IPS-15b (cell line): ENCODE data around the gene SPACA1.

Source experiments
- H3K27me3 ChIP-seq: one replicate; pipeline ENCODE4 v1.6.1; 2013; ENCODE audit warnings: low read length; ENCODE audit not compliant: control insufficient read depth, insufficient read depth
- H3K36me3 ChIP-seq: one replicate; pipeline ENCODE4 v1.6.1; 2013; ENCODE audit warnings: low read length; ENCODE audit not compliant: control insufficient read depth, insufficient read depth
- H3K4me1 ChIP-seq: one replicate; pipeline ENCODE4 v1.6.1; 2013; ENCODE audit warnings: mild to moderate bottlenecking, low read length; ENCODE audit not compliant: control insufficient read depth, insufficient read depth
- H3K4me3 ChIP-seq: one replicate; pipeline ENCODE4 v1.5.1; 2013; ENCODE audit warnings: low read depth, low read length
- H3K9ac ChIP-seq: one replicate; pipeline ENCODE4 v1.6.1; 2013; ENCODE audit warnings: low read depth, mild to moderate bottlenecking, low read length
- H3K9me3 ChIP-seq: one replicate; pipeline ENCODE4 v1.6.1; 2013; ENCODE audit warnings: mild to moderate bottlenecking, low read length; ENCODE audit not compliant: control insufficient read depth, insufficient read depth

Gene SPACA1

DNA sequence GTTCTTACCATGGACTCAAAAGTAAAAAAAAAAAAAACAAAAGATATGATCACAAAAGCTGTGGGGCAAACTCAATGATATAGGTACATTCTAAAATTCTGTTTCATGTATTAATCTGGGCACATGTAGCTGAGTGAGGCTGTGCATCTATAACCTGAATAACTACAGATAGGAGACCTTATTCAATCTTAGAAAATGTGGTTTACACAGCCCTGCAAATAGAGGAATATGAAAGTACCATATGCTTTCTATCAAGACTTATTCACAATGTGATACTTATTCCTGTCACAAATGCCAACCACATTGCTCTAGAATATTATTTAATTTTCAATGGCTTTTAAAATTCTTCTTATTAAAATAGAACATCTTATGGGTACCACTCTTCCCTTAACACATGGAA, 3.1 kb upstream of the SPACA1 start:
- Histone ChIP-seq H3K36me3 (no peaks in the 10 kb centered on the region), H3K27me3 (no peaks in the 10 kb centered on the region), H3K4me1 (peaks cover 9% of the 10 kb centered on the region), H3K4me3 (no peak overlapping the region), H3K9ac (no peak overlapping the region), H3K9me3 (no peaks in the 10 kb centered on the region)

DNA sequence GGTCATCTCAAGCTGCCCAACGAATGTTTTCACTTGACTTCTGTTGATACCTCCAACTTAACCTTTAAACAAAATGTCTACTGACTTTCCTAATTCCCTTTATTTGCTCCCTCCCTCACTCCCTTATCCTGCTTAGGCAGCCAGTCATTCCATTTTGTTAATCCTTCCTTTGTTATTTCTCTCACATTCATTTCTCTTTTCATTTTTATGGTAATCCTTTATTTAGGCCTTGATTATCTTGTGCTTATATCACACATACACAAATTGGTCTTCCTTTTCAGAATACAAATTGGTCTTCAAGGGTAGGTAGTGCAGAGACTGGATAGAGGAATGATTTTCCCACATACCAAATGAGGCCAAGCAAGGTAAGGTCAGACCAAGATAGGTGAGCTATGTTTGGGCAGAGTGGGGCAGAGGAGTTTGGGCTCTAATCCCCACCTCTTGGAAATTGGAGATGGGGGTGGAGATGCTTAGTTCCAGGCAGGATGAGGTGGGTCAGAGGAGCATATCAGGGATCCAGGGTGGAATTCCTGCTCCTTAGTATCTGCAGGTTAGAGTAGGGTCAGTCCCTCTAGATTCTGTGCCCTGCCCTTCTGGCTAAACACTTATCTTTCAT, 2.0 kb upstream of the SPACA1 start:
- Histone ChIP-seq H3K9me3 (no peaks in the 10 kb centered on the region), H3K27me3 (no peaks in the 10 kb centered on the region), H3K4me3 (no peak overlapping the region), H3K9ac (no peak overlapping the region), H3K36me3 (no peaks in the 10 kb centered on the region), H3K4me1 (peaks cover 7% of the 10 kb centered on the region)

DNA sequence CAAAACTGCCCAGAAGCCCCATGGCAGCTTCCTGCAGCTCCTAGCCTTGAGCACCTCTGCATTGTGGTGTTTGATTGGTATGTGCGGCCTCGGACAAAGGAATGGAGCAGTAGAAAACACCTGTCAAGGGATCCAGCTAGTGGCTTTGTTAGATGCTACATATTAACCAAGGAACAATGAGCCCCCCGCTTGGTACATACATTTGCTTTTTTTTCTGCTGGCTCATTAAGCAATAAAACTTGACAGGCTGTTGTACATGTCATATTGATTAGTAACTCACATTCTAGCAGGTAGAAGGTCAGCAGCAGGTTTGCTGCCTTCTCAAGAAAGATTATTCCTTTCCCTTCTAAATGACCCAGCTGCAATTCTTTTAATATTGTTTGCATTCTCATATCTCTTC, 937 bp downstream of the SPACA1 start:
- Histone ChIP-seq H3K9me3 (no peaks in the 10 kb centered on the region), H3K4me3 (no peak overlapping the region), H3K36me3 (no peaks in the 10 kb centered on the region), H3K27me3 (no peaks in the 10 kb centered on the region), H3K4me1 (peaks cover 7% of the 10 kb centered on the region), H3K9ac (no peak overlapping the region)

DNA sequence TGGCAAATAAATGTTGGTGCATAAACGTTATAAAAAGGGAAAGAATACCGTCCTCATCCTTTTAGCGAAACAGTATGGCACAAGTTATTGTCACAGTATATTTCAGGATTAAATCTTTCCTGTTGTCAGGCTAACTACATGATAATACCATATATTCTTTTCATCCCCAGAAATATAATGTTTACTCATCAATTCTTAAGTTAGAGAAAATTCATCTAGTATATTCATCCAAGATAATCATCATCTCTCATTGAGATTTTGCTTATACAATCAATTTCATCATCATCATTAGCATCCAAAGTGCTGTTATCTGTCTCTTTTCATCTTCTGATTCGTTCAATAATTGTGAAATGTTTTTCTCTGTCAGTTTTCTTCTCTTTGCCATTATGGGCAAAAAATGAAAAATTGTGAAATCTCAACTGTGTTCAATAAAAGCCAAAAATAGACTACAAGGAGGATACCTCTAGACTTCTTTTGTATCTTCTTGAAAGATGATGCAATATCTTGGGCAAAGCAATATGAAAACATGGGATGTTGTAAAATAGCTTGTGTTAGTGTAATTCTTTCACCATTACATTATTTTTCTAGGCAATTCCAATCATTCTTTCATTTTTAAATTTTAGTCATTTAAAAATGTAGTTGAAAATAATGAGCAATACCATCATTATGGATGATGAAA, 2.6 kb downstream of the SPACA1 start:
- no peaks in the 10 kb centered on the region for H3K9me3 ChIP-seq
- H3K4me3 ChIP-seq, result no peak overlapping the region
- H3K27me3 ChIP-seq, result no peaks in the 10 kb centered on the region
- H3K36me3 ChIP-seq, result no peaks in the 10 kb centered on the region
- no peak overlapping the region for H3K9ac ChIP-seq
- peaks cover 6% of the 10 kb centered on the region for H3K4me1 ChIP-seq

DNA sequence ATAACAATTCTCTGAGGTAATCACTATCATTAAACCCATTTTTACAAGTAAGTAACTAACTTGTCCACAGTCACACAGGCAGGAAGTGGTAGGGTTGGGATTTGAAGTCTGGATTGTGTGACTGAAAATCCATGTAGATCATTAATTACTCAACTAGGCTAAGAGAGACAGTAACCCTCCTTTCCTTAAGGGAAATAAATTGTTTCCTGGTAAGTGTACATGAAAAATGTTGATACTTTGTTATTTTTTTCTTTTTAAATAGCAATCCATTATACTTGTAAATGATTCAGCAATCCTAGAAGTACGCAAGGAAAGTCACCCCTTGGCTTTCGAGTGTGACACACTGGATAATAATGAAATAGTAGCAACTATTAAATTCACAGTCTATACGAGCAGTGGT, 11.6 kb downstream of the SPACA1 start:
- Histone ChIP-seq H3K4me3 (no peak overlapping the region), H3K9ac (no peak overlapping the region), H3K27me3 (no peaks in the 10 kb centered on the region), H3K9me3 (no peaks in the 10 kb centered on the region), H3K4me1 (no peaks in the 10 kb centered on the region), H3K36me3 (no peaks in the 10 kb centered on the region)

DNA sequence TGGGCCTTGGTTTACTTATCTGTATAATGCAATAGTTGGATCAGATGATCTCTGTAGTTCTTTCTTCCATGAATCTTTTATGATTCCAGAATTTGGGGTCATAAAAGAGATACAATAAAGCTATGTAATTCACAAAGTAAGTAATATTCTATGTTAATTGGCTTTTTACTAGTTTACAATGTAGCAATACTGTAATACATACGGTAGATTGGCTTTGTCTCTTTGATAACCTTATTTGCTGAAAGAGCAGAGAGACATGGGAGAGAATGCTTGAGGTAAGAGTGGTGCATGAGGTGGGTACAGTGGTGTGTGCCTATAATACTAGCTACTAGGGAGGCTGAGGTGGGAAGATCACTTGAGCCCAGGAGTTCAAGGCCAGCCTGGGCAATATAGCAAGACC, 14.7 kb downstream of the SPACA1 start:
- Histone ChIP-seq H3K9me3 (no peaks in the 10 kb centered on the region), H3K4me3 (no peak overlapping the region), H3K9ac (no peak overlapping the region)

DNA sequence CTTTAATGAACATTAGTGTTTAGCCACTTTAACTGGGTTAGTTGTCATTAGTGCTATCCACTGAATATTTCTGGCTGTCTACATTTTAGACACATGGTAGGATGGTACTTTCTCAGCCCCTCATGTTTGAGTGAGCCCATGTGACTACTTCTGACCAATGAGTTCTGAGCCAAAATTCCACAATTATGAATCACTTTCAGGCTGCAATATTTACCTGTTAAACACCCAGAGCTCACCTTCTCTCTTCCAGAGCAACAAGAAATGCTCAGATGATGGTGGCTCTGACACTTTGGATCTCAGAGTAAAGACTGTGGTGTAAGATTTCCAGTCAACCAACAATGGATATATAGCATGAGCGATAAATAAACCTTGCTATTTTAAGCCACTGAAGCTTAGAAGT, 24.8 kb downstream of the SPACA1 start:
- H3K4me1 ChIP-seq, result no peaks in the 10 kb centered on the region
- H3K9ac ChIP-seq, result no peak overlapping the region
- no peaks in the 10 kb centered on the region for H3K36me3 ChIP-seq
- H3K9me3 ChIP-seq, result no peaks in the 10 kb centered on the region
- H3K27me3 ChIP-seq, result no peaks in the 10 kb centered on the region
- H3K4me3 ChIP-seq, result no peak overlapping the region

More for the DNA sequence above, 14.7 kb downstream of the SPACA1 start:
- no peaks in the 10 kb centered on the region for H3K36me3 ChIP-seq
- H3K4me1 ChIP-seq, result no peaks in the 10 kb centered on the region
- no peaks in the 10 kb centered on the region for H3K27me3 ChIP-seq

DNA sequence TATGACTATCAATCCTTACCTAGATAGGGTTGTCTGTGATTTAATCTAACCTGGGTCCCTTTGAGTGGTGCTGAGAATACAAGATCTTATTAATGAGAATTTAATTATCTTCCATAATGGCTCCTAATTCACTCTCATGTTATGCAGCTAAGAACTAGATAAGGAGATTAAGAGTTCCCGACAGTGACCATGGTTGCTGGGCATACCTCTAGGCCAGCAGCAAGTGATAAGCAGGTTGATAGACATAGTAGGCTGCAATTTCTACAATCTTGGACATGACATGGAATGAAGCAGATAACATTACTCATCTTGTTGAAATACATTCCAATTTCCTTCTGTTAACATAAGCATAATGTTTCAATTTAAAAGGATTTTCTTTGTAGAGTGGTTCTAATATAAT, 27.1 kb downstream of the SPACA1 start:
- H3K36me3 ChIP-seq, result no peaks in the 10 kb centered on the region
- no peak overlapping the region for H3K4me3 ChIP-seq
- no peaks in the 10 kb centered on the region for H3K27me3 ChIP-seq
- H3K9me3 ChIP-seq, result no peaks in the 10 kb centered on the region
- H3K4me1 ChIP-seq, result no peaks in the 10 kb centered on the region
- no peak overlapping the region for H3K9ac ChIP-seq

DNA sequence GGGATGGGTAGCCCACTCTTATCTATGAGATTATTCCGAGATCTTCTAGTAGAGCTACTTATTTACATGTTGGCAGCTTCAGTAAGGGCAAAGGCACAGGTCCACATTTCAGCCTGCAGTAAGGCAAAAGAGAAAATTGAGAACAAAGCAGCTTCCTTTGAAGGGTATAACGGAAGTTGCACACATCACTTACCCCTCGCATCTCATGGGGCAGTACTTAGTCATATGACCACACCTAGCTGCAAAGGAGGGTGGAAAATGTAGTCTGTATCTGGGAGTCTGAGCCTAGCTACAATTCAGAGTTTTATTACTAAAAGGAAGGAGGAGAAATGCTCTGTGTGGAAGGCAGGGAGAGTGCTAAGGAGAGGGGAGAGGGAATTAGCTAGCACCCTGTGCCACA, 29.7 kb downstream of the SPACA1 start:
- Histone ChIP-seq H3K9ac (no peak overlapping the region), H3K27me3 (no peaks in the 10 kb centered on the region), H3K4me3 (no peak overlapping the region), H3K9me3 (no peaks in the 10 kb centered on the region), H3K4me1 (no peaks in the 10 kb centered on the region), H3K36me3 (no peaks in the 10 kb centered on the region)

DNA sequence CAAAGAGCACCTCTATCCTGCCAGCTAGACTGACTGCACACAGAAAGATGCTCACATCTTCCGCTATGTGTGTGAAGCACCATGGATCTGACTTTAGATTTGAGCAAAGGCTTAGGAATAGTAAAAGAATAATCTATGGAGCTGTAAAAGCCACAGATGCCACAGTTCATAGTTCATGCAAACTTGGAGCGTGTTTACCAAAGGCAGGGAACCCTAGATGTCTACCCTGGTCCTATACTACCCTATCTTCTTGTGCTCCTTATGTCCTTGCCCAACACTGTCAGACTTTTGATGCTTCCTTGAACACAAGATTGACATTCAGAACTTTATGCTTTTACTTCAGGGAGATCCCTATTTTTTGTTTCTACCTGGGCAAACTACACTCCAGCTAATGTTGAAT, 39.2 kb downstream of the SPACA1 start:
- Histone ChIP-seq H3K27me3 (no peaks in the 10 kb centered on the region), H3K4me1 (peaks cover 20% of the 10 kb centered on the region), H3K4me3 (no peak overlapping the region), H3K36me3 (no peaks in the 10 kb centered on the region), H3K9me3 (no peaks in the 10 kb centered on the region), H3K9ac (no peak overlapping the region)

DNA sequence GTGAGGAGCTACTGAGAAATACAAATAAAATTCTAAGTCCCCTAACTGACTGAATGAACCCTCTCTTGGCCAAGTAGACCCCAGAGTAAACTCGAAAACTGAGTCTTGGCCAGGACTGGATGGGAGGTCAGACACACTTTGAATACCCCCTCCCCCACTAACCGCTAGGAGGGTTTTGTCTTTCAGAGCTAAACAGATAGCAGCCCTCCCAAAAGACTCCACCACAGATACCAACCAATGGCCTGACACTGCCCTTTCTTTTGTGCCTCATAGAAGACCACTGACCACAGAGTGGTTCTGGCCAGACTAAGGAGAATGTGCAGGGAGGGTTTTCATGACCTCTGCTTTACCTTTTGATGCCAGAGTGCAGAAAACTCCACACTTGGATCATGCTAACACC, 42.1 kb downstream of the SPACA1 start:
- Histone ChIP-seq H3K4me1 (peaks cover 22% of the 10 kb centered on the region), H3K9ac (no peak overlapping the region), H3K36me3 (no peaks in the 10 kb centered on the region), H3K27me3 (no peaks in the 10 kb centered on the region), H3K9me3 (no peaks in the 10 kb centered on the region), H3K4me3 (no peak overlapping the region)

DNA sequence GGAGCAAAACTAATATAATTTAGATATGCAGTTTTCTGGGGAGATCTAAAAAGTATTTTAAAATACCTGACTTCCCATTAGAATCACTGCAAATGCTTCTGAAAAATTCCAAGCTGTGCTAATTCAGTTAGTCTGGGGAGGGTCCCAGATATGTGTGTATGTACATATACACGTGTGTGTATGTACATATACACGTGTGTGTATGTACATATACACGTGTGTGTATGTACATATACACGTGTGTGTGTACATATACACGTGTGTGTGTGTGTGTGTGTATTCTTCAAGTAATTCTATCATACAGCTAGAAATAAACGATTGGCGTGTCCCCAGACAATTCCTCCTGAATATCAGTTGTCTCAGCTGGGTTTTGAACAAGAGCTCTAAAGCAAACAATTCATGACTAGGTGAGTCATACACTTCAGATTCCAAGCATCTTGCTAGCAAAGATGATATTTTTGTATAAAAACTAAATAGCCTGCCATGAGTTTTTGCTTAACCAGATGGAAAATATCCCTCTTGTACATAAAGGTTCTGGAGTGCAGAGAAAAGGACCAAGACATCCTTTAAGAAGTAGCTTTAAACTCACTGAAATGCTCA, 58.2 kb downstream of the SPACA1 start:
- no peaks in the 10 kb centered on the region for H3K36me3 ChIP-seq
- no peak overlapping the region for H3K9ac ChIP-seq
- no peak overlapping the region for H3K4me3 ChIP-seq
- no peaks in the 10 kb centered on the region for H3K27me3 ChIP-seq
- H3K9me3 ChIP-seq, result no peaks in the 10 kb centered on the region
- no peaks in the 10 kb centered on the region for H3K4me1 ChIP-seq
